ENCODE measurements around the gene CISD3. TPM values are rescaled to one million over a fixed set of nuclear protein-coding genes. Genes with fewer than 3 reads are reported as not detected.

Gene CISD3
- total and polyA plus RNA-seq, 2 of the 4 experiments (the other 2 are of a cell fraction): 1.3 to 14.1 TPM

GRCh38 chr17:38687286-38687685 is 42.9 kb upstream of the CISD3 start:
- dilution Hi-C loops (cut with HindIII; ENCODE audit: low sequenced_read_pairs, unreplicated experiment): no loop called here
- H3K4me1 ChIP-seq (ENCODE audit: control insufficient read depth, insufficient read depth, low read length): no peaks in the 10 kb centered on the region
- H2AFZ ChIP-seq (replicated peaks; ENCODE audit: low read length, poor library complexity): peak overlapping the region; percentile 1
- H2AK5ac ChIP-seq (ENCODE audit: low read depth, low read length): no peak overlapping the region
- no peak overlapping the region for H4K8ac ChIP-seq (ENCODE audit: low read depth in 2 of 2, low read length in 2 of 2)
- no peak overlapping the region for H3K14ac ChIP-seq (replicated peaks; ENCODE audit: low read depth, low read length)
- POLR2A ChIA-PET (ENCODE audit: unreplicated experiment): no interaction called here
- peak overlapping the region; percentile 70 for H2AK9ac ChIP-seq (replicated peaks; ENCODE audit: low read depth, low read length, poor library complexity)
- no peak overlapping the region for H3K27ac ChIP-seq (ENCODE audit: insufficient read depth, low read length)
- no peak overlapping the region for H4K91ac ChIP-seq (ENCODE audit: insufficient read depth, low read depth, low read length)
- WGBS, 2 experiments (ENCODE audit: extremely low coverage in 2 of 2, insufficient read length in 1 of 2): 66% methylated on average over 5 of the region's 5 CpGs; no CpG with 5 or more reads in 1 of the 2 experiments
- in situ Hi-C loops (cut with MboI; ENCODE audit: low sequenced_read_pairs): no loop called here
- CTCF ChIA-PET: no interaction called here
- ATAC-seq (ENCODE audit: low read depth) (peak; percentile 66), DNase-seq (peak; percentile 72)
- H3K4ac ChIP-seq (ENCODE audit: low read depth, low read length): no peak overlapping the region
- H3K4me3 ChIP-seq (ENCODE audit: insufficient read depth, low read depth, low read length): no peak overlapping the region
- H3K4me2 ChIP-seq (ENCODE audit: low read depth, low read length): no peak overlapping the region
- H2BK5ac ChIP-seq (ENCODE audit: low read depth, low read length, poor library complexity, severe bottlenecking): no peak overlapping the region
- no peaks in the 10 kb centered on the region for H3K79me1 ChIP-seq (ENCODE audit: low read depth in 1 of 2, low read length in 2 of 2)
- no peak overlapping the region for H2BK120ac ChIP-seq (ENCODE audit: low read depth, low read length)
- BruUV-seq (replicated peaks): no TSS peak
- H3K9me3 ChIP-seq (ENCODE audit: control insufficient read depth, insufficient read depth, low read length): no peaks in the 10 kb centered on the region
- H3K27me3 ChIP-seq (ENCODE audit: control insufficient read depth, insufficient read depth, low read length): peaks cover 7% of the 10 kb centered on the region
- intact Hi-C loops (cut with micrococcal nuclease): no loop called here
- H4K20me1 ChIP-seq (ENCODE audit: insufficient read depth, low read length): no peaks in the 10 kb centered on the region
- H4K5ac ChIP-seq (ENCODE audit: low read depth, low read length): no peak overlapping the region
- no peak overlapping the region for H3K18ac ChIP-seq (ENCODE audit: low read depth, low read length)
- no peaks in the 10 kb centered on the region for H3K36me3 ChIP-seq (ENCODE audit: control insufficient read depth, insufficient read depth, low read length)
- H3K23ac ChIP-seq (ENCODE audit: low read depth, low read length): no peak overlapping the region; the same call in 1 of the 2 replicates
- no peak overlapping the region for H3K9ac ChIP-seq (ENCODE audit: low read depth, low read length)
- H2BK15ac ChIP-seq (ENCODE audit: low read depth, low read length): no peak overlapping the region
- H3K9me1 ChIP-seq (ENCODE audit: insufficient read depth, low read length): no peaks in the 10 kb centered on the region
- H2BK20ac ChIP-seq (ENCODE audit: low read depth, low read length): no peak overlapping the region
- TF ChIP-seq, protein P1, sequence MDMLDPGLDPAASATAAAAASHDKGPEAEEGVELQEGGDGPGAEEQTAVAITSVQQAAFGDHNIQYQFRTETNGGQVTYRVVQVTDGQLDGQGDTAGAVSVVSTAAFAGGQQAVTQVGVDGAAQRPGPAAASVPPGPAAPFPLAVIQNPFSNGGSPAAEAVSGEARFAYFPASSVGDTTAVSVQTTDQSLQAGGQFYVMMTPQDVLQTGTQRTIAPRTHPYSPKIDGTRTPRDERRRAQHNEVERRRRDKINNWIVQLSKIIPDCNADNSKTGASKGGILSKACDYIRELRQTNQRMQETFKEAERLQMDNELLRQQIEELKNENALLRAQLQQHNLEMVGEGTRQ (IDR thresholded peaks at IDR 0.05; ENCODE audit: low read depth, low read length): no peak
- no peak for TF ChIP-seq RFX5 (IDR thresholded peaks at IDR 0.05; ENCODE audit: low read depth, low read length)
- TF ChIP-seq, protein P2, sequence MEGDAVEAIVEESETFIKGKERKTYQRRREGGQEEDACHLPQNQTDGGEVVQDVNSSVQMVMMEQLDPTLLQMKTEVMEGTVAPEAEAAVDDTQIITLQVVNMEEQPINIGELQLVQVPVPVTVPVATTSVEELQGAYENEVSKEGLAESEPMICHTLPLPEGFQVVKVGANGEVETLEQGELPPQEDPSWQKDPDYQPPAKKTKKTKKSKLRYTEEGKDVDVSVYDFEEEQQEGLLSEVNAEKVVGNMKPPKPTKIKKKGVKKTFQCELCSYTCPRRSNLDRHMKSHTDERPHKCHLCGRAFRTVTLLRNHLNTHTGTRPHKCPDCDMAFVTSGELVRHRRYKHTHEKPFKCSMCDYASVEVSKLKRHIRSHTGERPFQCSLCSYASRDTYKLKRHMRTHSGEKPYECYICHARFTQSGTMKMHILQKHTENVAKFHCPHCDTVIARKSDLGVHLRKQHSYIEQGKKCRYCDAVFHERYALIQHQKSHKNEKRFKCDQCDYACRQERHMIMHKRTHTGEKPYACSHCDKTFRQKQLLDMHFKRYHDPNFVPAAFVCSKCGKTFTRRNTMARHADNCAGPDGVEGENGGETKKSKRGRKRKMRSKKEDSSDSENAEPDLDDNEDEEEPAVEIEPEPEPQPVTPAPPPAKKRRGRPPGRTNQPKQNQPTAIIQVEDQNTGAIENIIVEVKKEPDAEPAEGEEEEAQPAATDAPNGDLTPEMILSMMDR (conservative IDR thresholded peaks at IDR 0.05; ENCODE audit: low read depth, low read length): no peak
- no peak for TF ChIP-seq BHLHE40 (IDR thresholded peaks at IDR 0.05; ENCODE audit: low read depth, low read length)
- TF ChIP-seq SMC3 (IDR thresholded peaks at IDR 0.05; ENCODE audit: low read depth, low read length): no peak
- TF ChIP-seq MAFK (IDR thresholded peaks at IDR 0.05; ENCODE audit: low read depth, low read length): no peak
- no peak for TF ChIP-seq FOS (IDR thresholded peaks at IDR 0.05; ENCODE audit: low read depth, low read length)
- no peak for TF ChIP-seq CHD1 (IDR thresholded peaks at IDR 0.05; ENCODE audit: low read depth, low read length)
- TF ChIP-seq CEBPB (IDR thresholded peaks at IDR 0.05; ENCODE audit: low read depth, low read length): no peak
- TF ChIP-seq ELK1 (IDR thresholded peaks at IDR 0.05; ENCODE audit: borderline replicate concordance, low read depth, low read length): no peak
- TF ChIP-seq RAD21 (IDR thresholded peaks at IDR 0.05; ENCODE audit: low read length): no peak
- TF ChIP-seq RCOR1 (IDR thresholded peaks at IDR 0.05; ENCODE audit: insufficient replicate concordance, low read length): no peak
- no peak for TF ChIP-seq NFE2L2 (IDR thresholded peaks at IDR 0.05; ENCODE audit: low read depth, low read length)
- TF ChIP-seq MAZ (IDR thresholded peaks at IDR 0.05; ENCODE audit: borderline replicate concordance, low read depth, low read length): no peak
- TF ChIP-seq MXI1 (IDR thresholded peaks at IDR 0.05; ENCODE audit: borderline replicate concordance, low read depth, low read length): no peak
- TF ChIP-seq POLR2A (IDR thresholded peaks at IDR 0.05; ENCODE audit: low read depth, low read length): no peak
- H3K56ac ChIP-seq (ENCODE audit: extremely low read depth, insufficient read depth, low read length): no peak overlapping the region
